ENCODE results near the gene TMEM9. TPM values are rescaled to one million over a fixed set of nuclear protein-coding genes. Genes with fewer than 3 reads are reported as not detected.

TMEM9 gene
- polyA plus RNA-seq, 3 donors: 13.6 to 43.6 (median 22.4) TPM

- H3K4me2 ChIP-seq (replicated peaks; ENCODE audit: extremely low read depth, low read length, poor library complexity, severe bottlenecking): no peak overlapping the region
- H3K9ac ChIP-seq (ENCODE audit: insufficient read depth, low read length, poor library complexity, severe bottlenecking): no peak overlapping the region
- peaks cover 2 to 9% of the 10 kb centered on the region in 2 donors for H3K27me3 ChIP-seq (ENCODE audit: control insufficient read depth in 2 of 2, insufficient read depth in 2 of 2, low read length in 2 of 2)
- H3K9me3 ChIP-seq (replicated peaks in 1 of 2; ENCODE audit: control insufficient read depth in 1 of 2, insufficient read depth in 1 of 2, low read length in 2 of 2): no peaks in the 10 kb centered on the region
- 100% methylated on average over 1 of the region's 13 CpGs for WGBS (ENCODE audit: insufficient coverage)
- H3K4me1 Mint-ChIP-seq: peaks cover 10% of the 10 kb centered on the region
- H3K36me3 ChIP-seq (replicated peaks in 1 of 2; ENCODE audit: control insufficient read depth in 1 of 2, insufficient read depth in 2 of 2, low read length in 2 of 2): no peaks in the 10 kb centered on the region
- TF ChIP-seq, protein P1, sequence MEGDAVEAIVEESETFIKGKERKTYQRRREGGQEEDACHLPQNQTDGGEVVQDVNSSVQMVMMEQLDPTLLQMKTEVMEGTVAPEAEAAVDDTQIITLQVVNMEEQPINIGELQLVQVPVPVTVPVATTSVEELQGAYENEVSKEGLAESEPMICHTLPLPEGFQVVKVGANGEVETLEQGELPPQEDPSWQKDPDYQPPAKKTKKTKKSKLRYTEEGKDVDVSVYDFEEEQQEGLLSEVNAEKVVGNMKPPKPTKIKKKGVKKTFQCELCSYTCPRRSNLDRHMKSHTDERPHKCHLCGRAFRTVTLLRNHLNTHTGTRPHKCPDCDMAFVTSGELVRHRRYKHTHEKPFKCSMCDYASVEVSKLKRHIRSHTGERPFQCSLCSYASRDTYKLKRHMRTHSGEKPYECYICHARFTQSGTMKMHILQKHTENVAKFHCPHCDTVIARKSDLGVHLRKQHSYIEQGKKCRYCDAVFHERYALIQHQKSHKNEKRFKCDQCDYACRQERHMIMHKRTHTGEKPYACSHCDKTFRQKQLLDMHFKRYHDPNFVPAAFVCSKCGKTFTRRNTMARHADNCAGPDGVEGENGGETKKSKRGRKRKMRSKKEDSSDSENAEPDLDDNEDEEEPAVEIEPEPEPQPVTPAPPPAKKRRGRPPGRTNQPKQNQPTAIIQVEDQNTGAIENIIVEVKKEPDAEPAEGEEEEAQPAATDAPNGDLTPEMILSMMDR (IDR thresholded peaks at IDR 0.05): no peak
- no peak overlapping the region for H3K4me3 ChIP-seq (replicated peaks in 1 of 3; ENCODE audit: low read depth in 2 of 3, low read length in 3 of 3)
- H3K4me1 ChIP-seq (ENCODE audit: control insufficient read depth in 1 of 2, insufficient read depth in 2 of 2, low read length in 2 of 2): peaks cover 9 to 10% of the 10 kb centered on the region in 2 donors
- H3K27ac Mint-ChIP-seq: no peak overlapping the region
- H4K20me1 ChIP-seq (ENCODE audit: insufficient read depth, low read length): no peaks in the 10 kb centered on the region
- peak overlapping the region in 1 of 2 donors; percentile 9 for H3K4me3 Mint-ChIP-seq
- peaks cover 2 to 3% of the 10 kb centered on the region in 2 donors for H3K36me3 Mint-ChIP-seq
- no peak for DNase-seq
- intact Hi-C loops (cut with micrococcal nuclease): no loop called here
- no peak overlapping the region for H2AFZ ChIP-seq (ENCODE audit: insufficient read depth, low read depth, low read length, poor library complexity, severe bottlenecking)
- peaks cover 5 to 17% (median 12%) of the 10 kb centered on the region in 3 donors for H3K27me3 Mint-ChIP-seq (ENCODE audit: low read depth in 3 of 3)
- H3K79me2 ChIP-seq (ENCODE audit: insufficient read depth, low read length): no peaks in the 10 kb centered on the region
- H3K27ac ChIP-seq (ENCODE audit: low read depth in 1 of 2, low read length in 2 of 2): no peak overlapping the region
- peaks cover 0 to 2% (median 0%) of the 10 kb centered on the region in 7 donors for H3K9me3 Mint-ChIP-seq
Measured at GRCh38 chr1:201167041-201167991, 13.0 kb upstream of the TMEM9 start.

DNA sequence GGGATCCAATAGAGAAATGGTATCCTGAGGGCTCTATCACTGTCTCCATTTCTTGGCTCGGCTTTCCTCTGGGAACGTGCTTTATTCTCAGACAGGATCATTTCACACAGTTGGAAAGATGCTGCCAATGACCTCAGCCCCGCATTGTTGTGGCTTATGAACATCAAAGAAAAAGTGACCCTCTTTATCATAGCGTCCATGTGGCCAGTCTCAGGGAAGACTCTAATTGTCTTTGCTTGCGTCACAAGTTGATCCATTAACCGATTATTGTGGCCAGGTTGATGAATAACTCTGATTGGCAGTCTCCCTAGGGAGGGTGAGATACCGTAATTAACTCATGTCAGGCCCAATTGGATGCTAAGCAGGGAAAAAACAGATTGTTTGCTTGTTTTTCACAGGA is 10.4 kb upstream of the TMEM9 start:
- Histone ChIP-seq H3K4me2 (replicated peaks; ENCODE audit: extremely low read depth, low read length, poor library complexity, severe bottlenecking) (no peak overlapping the region), H3K4me1 (ENCODE audit: control insufficient read depth in 1 of 2, insufficient read depth in 2 of 2, low read length in 2 of 2) (no peaks in the 10 kb centered on the region), H3K9me3 (replicated peaks in 1 of 2; ENCODE audit: control insufficient read depth in 1 of 2, insufficient read depth in 1 of 2, low read length in 2 of 2) (no peaks in the 10 kb centered on the region), H3K9ac (ENCODE audit: insufficient read depth, low read length, poor library complexity, severe bottlenecking) (no peak overlapping the region), H2AFZ (ENCODE audit: insufficient read depth, low read depth, low read length, poor library complexity, severe bottlenecking) (no peak overlapping the region), H3K79me2 (ENCODE audit: insufficient read depth, low read length) (no peaks in the 10 kb centered on the region), H3K27me3 (ENCODE audit: control insufficient read depth in 2 of 2, insufficient read depth in 2 of 2, low read length in 2 of 2) (peaks cover 0 to 2% of the 10 kb centered on the region in 2 donors), H3K27ac (ENCODE audit: low read depth in 1 of 2, low read length in 2 of 2) (no peak overlapping the region), H3K36me3 (replicated peaks in 1 of 2; ENCODE audit: control insufficient read depth in 1 of 2, insufficient read depth in 2 of 2, low read length in 2 of 2) (no peaks in the 10 kb centered on the region), H3K4me3 (replicated peaks in 1 of 3; ENCODE audit: low read depth in 2 of 3, low read length in 3 of 3) (no peak overlapping the region), H4K20me1 (ENCODE audit: insufficient read depth, low read length) (no peaks in the 10 kb centered on the region)
- Mint-ChIP-seq H3K9me3 (peaks cover 0 to 2% (median 0%) of the 10 kb centered on the region in 7 donors), H3K27me3 (ENCODE audit: low read depth in 3 of 3) (peaks cover 2 to 8% (median 3%) of the 10 kb centered on the region in 3 donors), H3K4me1 (no peaks in the 10 kb centered on the region), H3K4me3 (no peak overlapping the region), H3K36me3 (no peaks in the 10 kb centered on the region), H3K27ac (no peak overlapping the region)
- intact Hi-C loops (cut with micrococcal nuclease): no loop called here
- DNase-seq: no peak
- TF ChIP-seq, protein P1 (IDR thresholded peaks at IDR 0.05): no peak
- WGBS (ENCODE audit: insufficient coverage): 93% methylated on average over 7 of the region's 7 CpGs
